SK-N-SH treated with all-trans-retinoic acid at 6 μM for 48 hours (cell line): ENCODE measurements around the gene GATAD2A.

Source experiments
- CSDC2 ChIP-seq: fragments of 250-450 bp; sonication (Bioruptor Pico); IDR thresholded peaks from 2 replicates; pipeline ENCODE4 v1.5.0; 2020; ENCODE audit warnings: mild to moderate bottlenecking, moderate library complexity
- PPARA ChIP-seq: fragments of 250-450 bp; sonication (Bioruptor Pico); IDR thresholded peaks from 2 replicates; pipeline ENCODE4 v1.5.0; 2020; ENCODE audit warnings: mild to moderate bottlenecking, borderline replicate concordance
- ZFP30 ChIP-seq: fragments of 450-650 bp; formaldehyde crosslinking; IDR thresholded peaks from 2 replicates; pipeline ENCODE4 v1.5.0; 2022; ENCODE audit warnings: mild to moderate bottlenecking, moderate library complexity
- TF ChIP-seq, protein P1 (sequence below): fragments of 250-450 bp; sonication (Bioruptor Pico); IDR thresholded peaks from 2 replicates; pipeline ENCODE4 v1.5.1; 2021; ENCODE audit warnings: mild to moderate bottlenecking, moderate library complexity

DNA sequence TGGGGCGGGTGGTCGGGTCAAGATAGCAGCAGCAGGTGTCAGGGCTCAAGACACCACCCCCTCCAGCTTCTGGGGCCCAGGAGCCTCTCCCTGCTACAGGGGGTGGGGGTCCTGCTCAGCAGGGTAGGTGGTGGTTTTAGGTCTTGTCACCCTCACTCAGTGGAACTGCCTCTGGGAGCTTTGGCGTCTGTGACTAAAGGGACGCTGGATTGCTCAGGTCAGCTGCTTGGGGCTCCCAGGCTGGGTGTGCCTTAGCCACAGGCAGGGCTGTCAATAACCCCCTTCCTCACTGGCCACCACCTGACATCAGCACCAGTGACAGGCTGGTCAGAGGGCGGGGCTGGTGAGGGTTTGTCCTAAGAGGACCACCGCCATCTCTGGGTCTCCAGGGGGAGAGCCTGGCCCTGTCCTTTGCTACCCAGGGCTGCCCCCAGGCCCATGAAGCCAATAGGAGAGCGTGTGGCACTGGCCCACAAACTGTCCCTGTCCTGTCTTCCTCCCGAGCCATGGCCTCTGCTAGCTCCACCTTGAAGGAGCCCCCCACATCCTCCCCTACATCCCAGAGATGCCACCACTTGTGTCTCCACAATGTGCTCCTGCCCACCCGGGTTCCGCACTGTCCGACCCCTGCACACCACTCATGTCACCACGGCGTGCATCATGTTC lies 48.4 kb upstream of the GATAD2A start:
- TF ChIP-seq ZFP30 (CRISPR knock-in tag), result no peak
- TF ChIP-seq, protein P1, sequence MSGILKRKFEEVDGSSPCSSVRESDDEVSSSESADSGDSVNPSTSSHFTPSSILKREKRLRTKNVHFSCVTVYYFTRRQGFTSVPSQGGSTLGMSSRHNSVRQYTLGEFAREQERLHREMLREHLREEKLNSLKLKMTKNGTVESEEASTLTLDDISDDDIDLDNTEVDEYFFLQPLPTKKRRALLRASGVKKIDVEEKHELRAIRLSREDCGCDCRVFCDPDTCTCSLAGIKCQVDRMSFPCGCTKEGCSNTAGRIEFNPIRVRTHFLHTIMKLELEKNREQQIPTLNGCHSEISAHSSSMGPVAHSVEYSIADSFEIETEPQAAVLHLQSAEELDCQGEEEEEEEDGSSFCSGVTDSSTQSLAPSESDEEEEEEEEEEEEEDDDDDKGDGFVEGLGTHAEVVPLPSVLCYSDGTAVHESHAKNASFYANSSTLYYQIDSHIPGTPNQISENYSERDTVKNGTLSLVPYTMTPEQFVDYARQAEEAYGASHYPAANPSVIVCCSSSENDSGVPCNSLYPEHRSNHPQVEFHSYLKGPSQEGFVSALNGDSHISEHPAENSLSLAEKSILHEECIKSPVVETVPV (CRISPR knock-in tag), result no peak
- TF ChIP-seq PPARA (CRISPR knock-in tag), result no peak
- no peak for TF ChIP-seq CSDC2 (CRISPR knock-in tag)
